GM12865 (cell line): ENCODE results near the gene EIF4E2.

Source experiments
- DNase-seq: peaks from one replicate; pipeline ENCODE4 v3.0.0; 2010; ENCODE audit warnings: low read depth
- H3K4me3 ChIP-seq: 2 replicates; pipeline ENCODE4 v1.5.1; 2011; ENCODE audit warnings: mild to moderate bottlenecking, low read depth, low read length, control low read depth
- TF ChIP-seq, protein P1 (sequence below): IDR thresholded peaks from 2 replicates; pipeline ENCODE4 v1.5.1; 2011; ENCODE audit warnings: low read length, control low read depth, low read depth, inconsistent platforms; ENCODE audit not compliant: insufficient read depth; ENCODE audit errors: missing control alignments

The EIF4E2 gene

GRCh38 chr2:232549655-232550353 lies 685 bp upstream of the EIF4E2 start:
- TF ChIP-seq, protein P1, sequence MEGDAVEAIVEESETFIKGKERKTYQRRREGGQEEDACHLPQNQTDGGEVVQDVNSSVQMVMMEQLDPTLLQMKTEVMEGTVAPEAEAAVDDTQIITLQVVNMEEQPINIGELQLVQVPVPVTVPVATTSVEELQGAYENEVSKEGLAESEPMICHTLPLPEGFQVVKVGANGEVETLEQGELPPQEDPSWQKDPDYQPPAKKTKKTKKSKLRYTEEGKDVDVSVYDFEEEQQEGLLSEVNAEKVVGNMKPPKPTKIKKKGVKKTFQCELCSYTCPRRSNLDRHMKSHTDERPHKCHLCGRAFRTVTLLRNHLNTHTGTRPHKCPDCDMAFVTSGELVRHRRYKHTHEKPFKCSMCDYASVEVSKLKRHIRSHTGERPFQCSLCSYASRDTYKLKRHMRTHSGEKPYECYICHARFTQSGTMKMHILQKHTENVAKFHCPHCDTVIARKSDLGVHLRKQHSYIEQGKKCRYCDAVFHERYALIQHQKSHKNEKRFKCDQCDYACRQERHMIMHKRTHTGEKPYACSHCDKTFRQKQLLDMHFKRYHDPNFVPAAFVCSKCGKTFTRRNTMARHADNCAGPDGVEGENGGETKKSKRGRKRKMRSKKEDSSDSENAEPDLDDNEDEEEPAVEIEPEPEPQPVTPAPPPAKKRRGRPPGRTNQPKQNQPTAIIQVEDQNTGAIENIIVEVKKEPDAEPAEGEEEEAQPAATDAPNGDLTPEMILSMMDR: no peak
- no peak for DNase-seq
- peak overlapping the region; percentile 95 for H3K4me3 ChIP-seq

GRCh38 chr2:232551250-232551638 lies 755 bp downstream of the EIF4E2 start:
- peak overlapping the region; percentile 95 for H3K4me3 ChIP-seq
- TF ChIP-seq, protein P1: no peak
- DNase-seq: no peak

DNA sequence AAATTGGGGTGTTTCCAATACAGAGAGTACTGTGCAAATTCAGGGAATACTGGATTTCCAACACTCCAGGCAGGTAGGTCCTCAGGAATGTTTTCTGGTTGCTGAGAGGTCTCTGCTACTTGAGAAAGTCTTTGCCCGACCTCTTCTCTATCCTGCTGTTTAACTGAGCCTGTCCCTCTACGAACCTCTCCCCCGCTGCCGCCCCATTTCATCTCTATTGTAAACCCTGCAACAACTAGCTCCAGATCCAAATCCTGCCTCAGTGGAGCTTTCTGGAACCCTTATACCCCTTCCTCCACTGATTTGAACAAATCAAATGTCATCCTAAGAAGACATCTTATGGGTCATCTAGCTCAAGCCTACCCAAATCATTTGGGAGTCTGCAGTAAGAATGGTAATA lies 1.3 kb downstream of the EIF4E2 start:
- DNase-seq: no peak
- TF ChIP-seq, protein P1: no peak
- peak overlapping the region; percentile 95 for H3K4me3 ChIP-seq

- TF ChIP-seq, protein P1: no peak
- no peak for DNase-seq
- H3K4me3 ChIP-seq: no peak overlapping the region
Observed at GRCh38 chr2:232556426-232556825, 5.9 kb downstream of the EIF4E2 start.

GRCh38 chr2:232562515-232563151 lies 12.1 kb downstream of the EIF4E2 start:
- no peak for DNase-seq
- no peak overlapping the region for H3K4me3 ChIP-seq
- TF ChIP-seq, protein P1: no peak

- no peak overlapping the region for H3K4me3 ChIP-seq
- TF ChIP-seq, protein P1: no peak
- no peak for DNase-seq
Observed at GRCh38 chr2:232563580-232563979, 13.1 kb downstream of the EIF4E2 start.
